HepG2 (cell line): Measurements from ENCODE around the gene SLC50A1. TPM values are rescaled to one million over a fixed set of nuclear protein-coding genes. Genes with fewer than 3 reads are reported as not detected.

Experiments
- ATRX ChIP-seq: sonication (generic); formaldehyde crosslinking; IDR thresholded peaks from 2 replicates; pipeline ENCODE4 v1.4.0; 2020; ENCODE audit warnings: missing genetic modification reagents, borderline replicate concordance
- DR1 ChIP-seq: sonication (generic); formaldehyde crosslinking; IDR thresholded peaks from 2 replicates; pipeline ENCODE4 v1.8.0; 2021; ENCODE audit warnings: mild to moderate bottlenecking, missing genetic modification reagents, inconsistent platforms
- ETV5 ChIP-seq: IDR thresholded peaks from 2 replicates; pipeline ENCODE4 v1.6.1; 2018; ENCODE audit warnings: missing biosample characterization, missing genetic modification reagents, inconsistent platforms, borderline replicate concordance
- FOXJ3 ChIP-seq: sonication (generic); formaldehyde crosslinking; IDR thresholded peaks from 2 replicates; pipeline ENCODE4 v1.4.0; 2020; ENCODE audit warnings: missing genetic modification reagents, mild to moderate bottlenecking, borderline replicate concordance
- MAZ ChIP-seq, 2 experiments: sonication (generic) in 1 of 2; formaldehyde crosslinking in 1 of 2; IDR thresholded peaks; 2 replicates each; pipeline versions ENCODE4 v1.5.0 to v1.6.1; 2012 to 2020; ENCODE audit warnings: low read depth in 2 of 2, mild to moderate bottlenecking in 2 of 2, borderline replicate concordance in 1 of 2, improper control_type of control experiment in 1 of 2, low read length in 1 of 2, missing genetic modification reagents in 1 of 2, moderate library complexity in 1 of 2
- MIER3 ChIP-seq: IDR thresholded peaks from 2 replicates; pipeline ENCODE4 v1.6.1; 2016; ENCODE audit warnings: missing compliant biosample characterization, borderline replicate concordance
- PBX3 ChIP-seq: sonication (generic); formaldehyde crosslinking; IDR thresholded peaks from 2 replicates; pipeline ENCODE4 v1.8.1; 2023; ENCODE audit warnings: missing genetic modification reagents, inconsistent platforms, borderline replicate concordance
- POLR2AphosphoS5 ChIP-seq: IDR thresholded peaks from 2 replicates; pipeline ENCODE4 v1.6.1; 2012; ENCODE audit warnings: low read depth, low read length
- RFX3 ChIP-seq: IDR thresholded peaks from 2 replicates; pipeline ENCODE4 v1.6.1; 2016; ENCODE audit warnings: missing biosample characterization, missing genetic modification reagents
- SMARCC2 ChIP-seq: fragments of 450-650 bp; IDR thresholded peaks from 2 replicates; pipeline ENCODE4 v1.6.1; 2017; ENCODE audit warnings: antibody characterized with exemption, mild to moderate bottlenecking
- YEATS4 ChIP-seq: sonication (generic); formaldehyde crosslinking; IDR thresholded peaks from 2 replicates; pipeline ENCODE4 v1.4.0; 2020; ENCODE audit warnings: missing genetic modification reagents, borderline replicate concordance
- ZMAT3 ChIP-seq: sonication (generic); formaldehyde crosslinking; conservative IDR thresholded peaks from 2 replicates; pipeline ENCODE4 v1.7.0; 2021; ENCODE audit warnings: missing genetic modification reagents
- ZNF253 ChIP-seq: sonication (generic); formaldehyde crosslinking; IDR thresholded peaks from 2 replicates; pipeline ENCODE4 v1.8.0; 2022; ENCODE audit warnings: mild to moderate bottlenecking, missing genetic modification reagents, borderline replicate concordance
- ZNF280D ChIP-seq: sonication (generic); formaldehyde crosslinking; IDR thresholded peaks from 2 replicates; pipeline ENCODE4 v1.5.1; 2020; ENCODE audit warnings: mild to moderate bottlenecking, missing genetic modification reagents
- ZNF556 ChIP-seq: sonication (generic); formaldehyde crosslinking; IDR thresholded peaks from 2 replicates; pipeline ENCODE4 v1.4.0; 2020; ENCODE audit warnings: mild to moderate bottlenecking, missing genetic modification reagents, borderline replicate concordance
- ZNF564 ChIP-seq: sonication (generic); formaldehyde crosslinking; IDR thresholded peaks from 2 replicates; pipeline ENCODE4 v1.8.1; 2023; ENCODE audit warnings: mild to moderate bottlenecking, missing genetic modification reagents
- polyA plus RNA-seq, 8 experiments: library from polyadenylated mRNA; depleted of rRNA in 3 of 8; stranded (reverse) in 7 of 8; unstranded in 1 of 8; fragments of >200 nt; fragmentation: Illumina TruSeq in 4 of 8; extraction: Trizol in 4 of 8; gene quantifications; 2 replicates each; pipeline versions ENCODE4 v1.2.1 to v1.2.3, GENCODE V29; 2011 to 2016; ENCODE audit warnings: low read depth in 4 of 8, missing spikeins in 1 of 8, mixed read lengths in 1 of 8; ENCODE audit not compliant: insufficient read depth in 1 of 8
- total RNA-seq, 5 experiments: library from RNA; depleted of rRNA; stranded (reverse); fragments of >200 nt; fragmentation: Illumina TruSeq; extraction: Trizol; gene quantifications; 2 replicates each; pipeline ENCODE4 v1.2.3, GENCODE V29; 2016; ENCODE audit warnings: low read depth in 1 of 5
- TF ChIP-seq, protein P1 (sequence below): sonication (generic); formaldehyde crosslinking; IDR thresholded peaks from 2 replicates; pipeline ENCODE4 v1.5.0; 2020; ENCODE audit warnings: missing genetic modification reagents
- TF ChIP-seq, protein P2 (sequence below): sonication (generic); formaldehyde crosslinking; IDR thresholded peaks from 2 replicates; pipeline ENCODE4 v1.8.1; 2023; ENCODE audit warnings: mild to moderate bottlenecking, missing genetic modification reagents
- TF ChIP-seq, protein P3 (sequence below): sonication (generic); formaldehyde crosslinking; IDR thresholded peaks from 2 replicates; pipeline ENCODE4 v1.4.0; 2020; ENCODE audit warnings: missing genetic modification reagents

Gene SLC50A1
- total and polyA plus RNA-seq, 2 of the 13 experiments (the other 11 are each of a cell fraction or from before 2014, with no cell fraction given), result 22.5 to 46.8 TPM

GRCh38 chr1:155139895-155140629 is 4.4 kb downstream of the SLC50A1 start, which contains the start of gene DPM3 (continued):
- TF ChIP-seq ZNF280D (CRISPR knock-in tag), result peak; percentile 84
- no peak for TF ChIP-seq FOXJ3 (CRISPR knock-in tag)
- TF ChIP-seq DR1, result 0 out of 2 replicates have a peak, but pooled peaks have one; percentile 15
- no peak for TF ChIP-seq ZNF556 (CRISPR knock-in tag)
- TF ChIP-seq MIER3 (CRISPR knock-in tag), result peak; percentile 80; the same call in 1 of the 2 replicates
- TF ChIP-seq POLR2AphosphoS5, result peak; percentile 87
- no peak; the same call in 1 of the 2 replicates for TF ChIP-seq ZMAT3 (CRISPR knock-in tag)
- TF ChIP-seq, protein P1, sequence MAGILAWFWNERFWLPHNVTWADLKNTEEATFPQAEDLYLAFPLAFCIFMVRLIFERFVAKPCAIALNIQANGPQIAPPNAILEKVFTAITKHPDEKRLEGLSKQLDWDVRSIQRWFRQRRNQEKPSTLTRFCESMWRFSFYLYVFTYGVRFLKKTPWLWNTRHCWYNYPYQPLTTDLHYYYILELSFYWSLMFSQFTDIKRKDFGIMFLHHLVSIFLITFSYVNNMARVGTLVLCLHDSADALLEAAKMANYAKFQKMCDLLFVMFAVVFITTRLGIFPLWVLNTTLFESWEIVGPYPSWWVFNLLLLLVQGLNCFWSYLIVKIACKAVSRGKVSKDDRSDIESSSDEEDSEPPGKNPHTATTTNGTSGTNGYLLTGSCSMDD (CRISPR knock-in tag), result no peak
- peak; percentile 78 for TF ChIP-seq ETV5 (CRISPR knock-in tag)
- TF ChIP-seq YEATS4 (CRISPR knock-in tag), result no peak
- no peak for TF ChIP-seq ATRX (CRISPR knock-in tag)
- no peak for TF ChIP-seq MAZ (IDR thresholded peaks at IDR 0.05; ENCODE audit: borderline replicate concordance, low read depth, low read length)
- peak; percentile 64 for TF ChIP-seq MAZ (CRISPR knock-in tag; IDR thresholded peaks at IDR 0.05; ENCODE audit: low read depth)
- TF ChIP-seq, protein P2, sequence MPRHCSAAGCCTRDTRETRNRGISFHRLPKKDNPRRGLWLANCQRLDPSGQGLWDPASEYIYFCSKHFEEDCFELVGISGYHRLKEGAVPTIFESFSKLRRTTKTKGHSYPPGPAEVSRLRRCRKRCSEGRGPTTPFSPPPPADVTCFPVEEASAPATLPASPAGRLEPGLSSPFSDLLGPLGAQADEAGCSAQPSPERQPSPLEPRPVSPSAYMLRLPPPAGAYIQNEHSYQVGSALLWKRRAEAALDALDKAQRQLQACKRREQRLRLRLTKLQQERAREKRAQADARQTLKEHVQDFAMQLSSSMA, result 0 out of 2 replicates have a peak, but pooled peaks have one; percentile 49
- TF ChIP-seq PBX3 (CRISPR knock-in tag), result no peak
- no peak for TF ChIP-seq SMARCC2
- TF ChIP-seq, protein P3, sequence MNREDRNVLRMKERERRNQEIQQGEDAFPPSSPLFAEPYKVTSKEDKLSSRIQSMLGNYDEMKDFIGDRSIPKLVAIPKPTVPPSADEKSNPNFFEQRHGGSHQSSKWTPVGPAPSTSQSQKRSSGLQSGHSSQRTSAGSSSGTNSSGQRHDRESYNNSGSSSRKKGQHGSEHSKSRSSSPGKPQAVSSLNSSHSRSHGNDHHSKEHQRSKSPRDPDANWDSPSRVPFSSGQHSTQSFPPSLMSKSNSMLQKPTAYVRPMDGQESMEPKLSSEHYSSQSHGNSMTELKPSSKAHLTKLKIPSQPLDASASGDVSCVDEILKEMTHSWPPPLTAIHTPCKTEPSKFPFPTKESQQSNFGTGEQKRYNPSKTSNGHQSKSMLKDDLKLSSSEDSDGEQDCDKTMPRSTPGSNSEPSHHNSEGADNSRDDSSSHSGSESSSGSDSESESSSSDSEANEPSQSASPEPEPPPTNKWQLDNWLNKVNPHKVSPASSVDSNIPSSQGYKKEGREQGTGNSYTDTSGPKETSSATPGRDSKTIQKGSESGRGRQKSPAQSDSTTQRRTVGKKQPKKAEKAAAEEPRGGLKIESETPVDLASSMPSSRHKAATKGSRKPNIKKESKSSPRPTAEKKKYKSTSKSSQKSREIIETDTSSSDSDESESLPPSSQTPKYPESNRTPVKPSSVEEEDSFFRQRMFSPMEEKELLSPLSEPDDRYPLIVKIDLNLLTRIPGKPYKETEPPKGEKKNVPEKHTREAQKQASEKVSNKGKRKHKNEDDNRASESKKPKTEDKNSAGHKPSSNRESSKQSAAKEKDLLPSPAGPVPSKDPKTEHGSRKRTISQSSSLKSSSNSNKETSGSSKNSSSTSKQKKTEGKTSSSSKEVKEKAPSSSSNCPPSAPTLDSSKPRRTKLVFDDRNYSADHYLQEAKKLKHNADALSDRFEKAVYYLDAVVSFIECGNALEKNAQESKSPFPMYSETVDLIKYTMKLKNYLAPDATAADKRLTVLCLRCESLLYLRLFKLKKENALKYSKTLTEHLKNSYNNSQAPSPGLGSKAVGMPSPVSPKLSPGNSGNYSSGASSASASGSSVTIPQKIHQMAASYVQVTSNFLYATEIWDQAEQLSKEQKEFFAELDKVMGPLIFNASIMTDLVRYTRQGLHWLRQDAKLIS (CRISPR knock-in tag), result no peak
- no peak for TF ChIP-seq ZNF253 (CRISPR knock-in tag)
- TF ChIP-seq ZNF564 (CRISPR knock-in tag), result no peak
- TF ChIP-seq RFX3 (CRISPR knock-in tag), result no peak
